Activated CD4-positive, alpha-beta T cell treated with anti-CD3 and anti-CD28 coated beads, Interleukin-2, Interleukin-6, amounts not matched to agents 100 ng/mL and 50 ng/mL, durations not matched to agents 16 hours and 8 hours (primary cell): Measurements from ENCODE around the gene ZNF516.

Experiments
- DNase-seq: peaks from one replicate; pipeline ENCODE4 v3.0.0-alpha.2; 2020

The ZNF516 gene

GRCh38 chr18:76466410-76466991 lies 28.5 kb downstream of the ZNF516 start:
- DNase-seq, result no peak

- DNase-seq, result no peak
These were observed 29.2 kb downstream of the ZNF516 start for GRCh38 chr18:76465630-76466409.

GRCh38 chr18:76464281-76465259 lies 30.5 kb downstream of the ZNF516 start:
- DNase-seq, result no peak

GRCh38 chr18:76463872-76464271 lies 31.2 kb downstream of the ZNF516 start:
- DNase-seq, result no peak

- no peak for DNase-seq
These were observed 31.7 kb downstream of the ZNF516 start for GRCh38 chr18:76463358-76463757.

GRCh38 chr18:76462326-76462694 lies 32.7 kb downstream of the ZNF516 start:
- no peak for DNase-seq

GRCh38 chr18:76461692-76462325 lies 33.2 kb downstream of the ZNF516 start:
- no peak for DNase-seq

- DNase-seq, result no peak
These were observed 33.9 kb downstream of the ZNF516 start for GRCh38 chr18:76461148-76461547.

- no peak for DNase-seq
These were observed 34.6 kb downstream of the ZNF516 start for GRCh38 chr18:76460482-76460881.

- DNase-seq, result no peak
These were observed 35.2 kb downstream of the ZNF516 start for GRCh38 chr18:76459687-76460350.

- no peak for DNase-seq
These were observed 35.7 kb downstream of the ZNF516 start for GRCh38 chr18:76459312-76459686.

- DNase-seq, result no peak
These were observed 36.3 kb downstream of the ZNF516 start for GRCh38 chr18:76458522-76459311.

- no peak for DNase-seq
These were observed 37.1 kb downstream of the ZNF516 start for GRCh38 chr18:76457957-76458356.

GRCh38 chr18:76457475-76457874 lies 37.6 kb downstream of the ZNF516 start:
- no peak for DNase-seq

GRCh38 chr18:76456823-76457222 lies 38.2 kb downstream of the ZNF516 start:
- no peak for DNase-seq

- DNase-seq, result no peak
These were observed 38.9 kb downstream of the ZNF516 start for GRCh38 chr18:76456018-76456750.

GRCh38 chr18:76455003-76455676 lies 39.9 kb downstream of the ZNF516 start:
- DNase-seq, result no peak

GRCh38 chr18:76454418-76454817 lies 40.6 kb downstream of the ZNF516 start:
- DNase-seq, result no peak

- no peak for DNase-seq
These were observed 41.1 kb downstream of the ZNF516 start for GRCh38 chr18:76453932-76454331.

GRCh38 chr18:76453057-76453561 lies 41.9 kb downstream of the ZNF516 start:
- DNase-seq, result no peak
